OCI-LY7 (cell line): ENCODE data around the gene ZNF138. TPM values are rescaled to one million over a fixed set of nuclear protein-coding genes. Genes with fewer than 3 reads are reported as not detected.

Experiments used
- BruUV-seq: library from RNA; stranded (reverse); fragments of 400-500 nt; replicated peaks from 2 replicates; lab custom pipeline; 2021; lab: Mats Ljungman, UMichigan
- CTCF ChIA-PET: fragments of 300-600 bp; sonication (Branson Sonifier 250); formaldehyde crosslinking; loops from one replicate; lab custom pipeline; 2022; ENCODE audit warnings: antibody characterized with exemption; ENCODE audit not compliant: unreplicated experiment; lab: Charles Lee
- POLR2A ChIA-PET: fragments of 300-600 bp; sonication (Branson Sonifier 250); formaldehyde crosslinking; loops from one replicate; lab custom pipeline; 2022; ENCODE audit warnings: antibody characterized with exemption; lab: Charles Lee
- DNase-seq: peaks from one replicate; pipeline ENCODE4 v3.0.0-alpha.2; 2015; ENCODE audit warnings: low spot score
- H2AFZ ChIP-seq: fragments of 200-600 bp; sonication (generic), shearing (Covaris generic); 2 replicates; pipeline ENCODE4 v1.6.1; 2014; ENCODE audit warnings: mild to moderate bottlenecking, antibody characterized with exemption, low read length, moderate library complexity
- H3K27ac ChIP-seq: fragments of 200-600 bp; sonication (generic); 2 replicates; pipeline ENCODE4 v1.5.1; 2014; ENCODE audit warnings: mixed run types, low read depth, mild to moderate bottlenecking, moderate library complexity, low read length, inconsistent platforms; ENCODE audit not compliant: poor library complexity, severe bottlenecking
- H3K36me3 ChIP-seq: fragments of 200-600 bp; sonication (generic); 2 replicates; pipeline ENCODE4 v1.6.1; 2014; ENCODE audit warnings: mild to moderate bottlenecking, antibody characterized with exemption, low read length, moderate library complexity, mixed read lengths; ENCODE audit not compliant: insufficient read depth
- H3K4me1 ChIP-seq: fragments of 200-600 bp; sonication (generic); 2 replicates; pipeline ENCODE4 v1.5.1; 2014; ENCODE audit warnings: mild to moderate bottlenecking, low read length; ENCODE audit not compliant: insufficient read depth, poor library complexity, severe bottlenecking
- H3K4me2 ChIP-seq: fragments of 200-600 bp; sonication (generic); 2 replicates; pipeline ENCODE4 v1.6.1; 2014; ENCODE audit warnings: mild to moderate bottlenecking, low read length
- H3K4me3 ChIP-seq: fragments of 200-600 bp; sonication (generic); 2 replicates; pipeline ENCODE4 v1.5.1; 2014; ENCODE audit warnings: mild to moderate bottlenecking, low read depth, low read length; ENCODE audit not compliant: poor library complexity, severe bottlenecking
- H3K79me2 ChIP-seq: fragments of 200-600 bp; sonication (generic); 2 replicates; pipeline ENCODE4 v1.6.1; 2016; ENCODE audit warnings: low read depth, mild to moderate bottlenecking, low read length, moderate library complexity, mixed read lengths; ENCODE audit not compliant: insufficient read depth
- H3K9me2 ChIP-seq: fragments of 200-600 bp; sonication (generic); 2 replicates; pipeline ENCODE4 v1.6.1; 2016; ENCODE audit warnings: mild to moderate bottlenecking, low read length, mixed read lengths; ENCODE audit not compliant: insufficient read depth
- H3K9me3 ChIP-seq: fragments of 200-600 bp; sonication (generic); 2 replicates; pipeline ENCODE4 v1.6.1; 2014; ENCODE audit warnings: mild to moderate bottlenecking, mixed run types, low read length, mixed read lengths
- H4K20me1 ChIP-seq: fragments of 200-600 bp; sonication (generic); 2 replicates; pipeline ENCODE4 v1.6.1; 2014; ENCODE audit warnings: mild to moderate bottlenecking, antibody characterized with exemption, low read length, moderate library complexity, mixed read lengths; ENCODE audit not compliant: insufficient read depth
- CTCF ChIP-seq: fragments of 200-600 bp; sonication (generic); conservative IDR thresholded peaks from 2 replicates; pipeline ENCODE4 v1.5.1; 2014; ENCODE audit warnings: mild to moderate bottlenecking, antibody characterized with exemption, low read length, moderate library complexity, mixed read lengths
- EZH2phosphoT487 ChIP-seq: fragments of 200-600 bp; sonication (generic); IDR thresholded peaks from 2 replicates; pipeline ENCODE4 v1.6.1; 2018; ENCODE audit warnings: low read depth, borderline replicate concordance, mild to moderate bottlenecking, mixed run types, antibody characterized with exemption, low read length, moderate library complexity, mixed read lengths
- intact Hi-C: fragments of 100-400 bp; cut with micrococcal nuclease; formaldehyde crosslinking; loops from one replicate; pipeline ENCODE4 v1.10.0; 2022; ENCODE audit not compliant: unreplicated experiment
- total RNA-seq, 2 experiments: library from RNA; depleted of rRNA in 1 of 2; stranded (reverse); fragments of >200 nt in 1 of 2; shearing (Covaris generic) in 1 of 2; gene quantifications; 2 replicates each; pipeline ENCODE4 v1.2.3, GENCODE V29; 2014 to 2022

The ZNF138 gene
- total RNA-seq, 2 experiments from 2014 or later: 23.5 to 25.6 TPM

- DNase-seq: no peak
- no peaks in the 10 kb centered on the region for H3K79me2 ChIP-seq
- POLR2A ChIA-PET: no interaction called here
- no peaks in the 10 kb centered on the region for H3K36me3 ChIP-seq
- H2AFZ ChIP-seq: no peak overlapping the region
- intact Hi-C loops: no loop called here
- BruUV-seq: no TSS peak
- no peaks in the 10 kb centered on the region for H3K9me3 ChIP-seq
- TF ChIP-seq EZH2phosphoT487 (no peak), CTCF (no peak)
- no peaks in the 10 kb centered on the region for H4K20me1 ChIP-seq
- H3K4me3 ChIP-seq: no peak overlapping the region
- H3K4me1 ChIP-seq: no peaks in the 10 kb centered on the region
- no peak overlapping the region for H3K4me2 ChIP-seq
- H3K27ac ChIP-seq: no peak overlapping the region
- no peaks in the 10 kb centered on the region for H3K9me2 ChIP-seq
- CTCF ChIA-PET: no interaction called here
Measured at GRCh38 chr7:64863969-64864368, 69.7 kb downstream of the ZNF138 start.

DNA sequence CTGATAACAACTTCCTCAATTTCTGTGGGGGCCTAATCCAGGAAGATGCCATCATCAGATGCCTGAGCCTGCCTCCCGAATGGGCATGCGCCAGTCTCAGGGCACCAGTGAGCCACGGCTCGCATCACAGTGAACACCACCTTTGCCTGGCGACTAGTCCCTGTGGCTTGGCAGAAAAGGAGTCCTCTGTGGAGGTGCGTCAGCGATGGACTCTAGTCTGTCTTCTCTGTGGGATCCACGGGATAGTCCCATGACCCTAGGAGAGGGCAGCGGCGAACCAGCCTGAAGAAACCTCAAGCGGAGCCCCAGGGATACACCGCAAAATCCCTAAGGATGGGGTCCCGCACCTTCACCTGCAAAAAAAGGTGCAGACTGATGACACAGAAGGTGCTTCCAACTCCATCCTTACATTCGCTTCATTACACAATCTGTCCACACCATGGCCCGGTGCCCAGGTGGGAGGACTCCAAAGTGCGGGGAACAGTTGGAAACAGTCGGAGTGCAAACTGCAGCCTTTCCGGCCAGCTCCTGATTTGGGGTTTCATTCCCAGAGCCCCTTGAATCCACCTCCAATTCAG, 73.7 kb downstream of the ZNF138 start:
- H2AFZ ChIP-seq: no peak overlapping the region
- no peaks in the 10 kb centered on the region for H3K4me1 ChIP-seq
- H3K9me2 ChIP-seq: no peaks in the 10 kb centered on the region
- ChIA-PET POLR2A (no interaction called here), CTCF (no interaction called here)
- H3K27ac ChIP-seq: no peak overlapping the region
- TF ChIP-seq EZH2phosphoT487: no peak
- no peak for TF ChIP-seq CTCF
- H3K9me3 ChIP-seq: no peaks in the 10 kb centered on the region
- no peaks in the 10 kb centered on the region for H3K79me2 ChIP-seq
- no peaks in the 10 kb centered on the region for H3K36me3 ChIP-seq
- H3K4me3 ChIP-seq: no peak overlapping the region
- no peak for DNase-seq
- H4K20me1 ChIP-seq: no peaks in the 10 kb centered on the region
- no TSS peak for BruUV-seq
- H3K4me2 ChIP-seq: no peak overlapping the region
- intact Hi-C loops: no loop called here

GRCh38 chr7:64868499-64868898, 74.3 kb downstream of the ZNF138 start:
- no peak overlapping the region for H3K4me3 ChIP-seq
- no peaks in the 10 kb centered on the region for H3K9me2 ChIP-seq
- ChIA-PET CTCF (no interaction called here), POLR2A (no interaction called here)
- intact Hi-C loops: no loop called here
- BruUV-seq: no TSS peak
- no peaks in the 10 kb centered on the region for H3K79me2 ChIP-seq
- H3K4me1 ChIP-seq: no peaks in the 10 kb centered on the region
- H3K27ac ChIP-seq: no peak overlapping the region
- H3K4me2 ChIP-seq: no peak overlapping the region
- no peak for DNase-seq
- no peak for TF ChIP-seq CTCF
- no peak for TF ChIP-seq EZH2phosphoT487
- no peaks in the 10 kb centered on the region for H4K20me1 ChIP-seq
- no peaks in the 10 kb centered on the region for H3K9me3 ChIP-seq
- no peaks in the 10 kb centered on the region for H3K36me3 ChIP-seq
- H2AFZ ChIP-seq: no peak overlapping the region
